Activated gamma-delta T cell treated with Interleukin-2 at 50 U/mL for 16 hours (primary cell): Measurements from ENCODE around the gene HSP90AB1.

Experiments
- DNase-seq: peaks from one replicate; pipeline ENCODE4 v3.0.0-alpha.2; 2020

HSP90AB1 gene

GRCh38 chr6:44269921-44270525 is 23.1 kb downstream of the HSP90AB1 start, which contains the start of gene TMEM151B:
Gene TMEM151B (plus strand): TSS chr6:44270450. CDS start chr6:44270743, 293 bp downstream.
- peak; percentile 25 for DNase-seq

- DNase-seq: no peak
These were observed 23.9 kb downstream of the HSP90AB1 start for GRCh38 chr6:44270526-44271405.

- DNase-seq: no peak
These were observed 24.5 kb downstream of the HSP90AB1 start for GRCh38 chr6:44271406-44271723.

- no peak for DNase-seq
These were observed 25.0 kb downstream of the HSP90AB1 start for GRCh38 chr6:44271914-44272313.

GRCh38 chr6:44272529-44272928 is 25.6 kb downstream of the HSP90AB1 start:
- no peak for DNase-seq

- no peak for DNase-seq
These were observed 26.2 kb downstream of the HSP90AB1 start for GRCh38 chr6:44272999-44273566.

GRCh38 chr6:44273617-44274016 is 26.7 kb downstream of the HSP90AB1 start:
- DNase-seq: no peak

- no peak for DNase-seq
These were observed 28.4 kb downstream of the HSP90AB1 start for GRCh38 chr6:44275271-44275748.

- no peak for DNase-seq
These were observed 29.1 kb downstream of the HSP90AB1 start for GRCh38 chr6:44275749-44276648.

- DNase-seq: no peak
These were observed 30.1 kb downstream of the HSP90AB1 start for GRCh38 chr6:44276667-44277640.

GRCh38 chr6:44277763-44278162 is 30.9 kb downstream of the HSP90AB1 start:
- DNase-seq: no peak

GRCh38 chr6:44278315-44278714 is 31.4 kb downstream of the HSP90AB1 start:
- DNase-seq: no peak

GRCh38 chr6:44278774-44279697 is 32.1 kb downstream of the HSP90AB1 start:
- no peak for DNase-seq

- no peak for DNase-seq
These were observed 37.2 kb downstream of the HSP90AB1 start for GRCh38 chr6:44284121-44284520.

GRCh38 chr6:44284867-44285266 is 38.0 kb downstream of the HSP90AB1 start:
- DNase-seq: no peak

- DNase-seq: no peak
These were observed 38.8 kb downstream of the HSP90AB1 start for GRCh38 chr6:44285552-44286284.

GRCh38 chr6:44286285-44286565 is 39.3 kb downstream of the HSP90AB1 start:
- DNase-seq: no peak

GRCh38 chr6:44286747-44287146 is 39.8 kb downstream of the HSP90AB1 start:
- no peak for DNase-seq

- no peak for DNase-seq
These were observed 42.9 kb downstream of the HSP90AB1 start for GRCh38 chr6:44289726-44290260.

- DNase-seq: no peak
These were observed 44.9 kb downstream of the HSP90AB1 start for GRCh38 chr6:44291841-44292240.
